NAMALWA (cell line): Measurements from ENCODE around the gene EPHB6.

Experiments
- DNase-seq: peaks from one replicate; pipeline ENCODE4 v3.0.0-alpha.2; 2015; ENCODE audit warnings: low spot score

The EPHB6 gene

GRCh38 chr7:142880876-142881505 is 26.1 kb downstream of the EPHB6 start:
- peak; percentile 78 for DNase-seq

GRCh38 chr7:142881586-142882337 is 26.9 kb downstream of the EPHB6 start:
- no peak for DNase-seq

- DNase-seq = no peak
These were observed 27.4 kb downstream of the EPHB6 start for GRCh38 chr7:142882338-142882678.

- no peak for DNase-seq
These were observed 28.3 kb downstream of the EPHB6 start for GRCh38 chr7:142883145-142883544.

- DNase-seq = no peak
These were observed 28.9 kb downstream of the EPHB6 start for GRCh38 chr7:142883571-142884285.

- no peak for DNase-seq
These were observed 29.4 kb downstream of the EPHB6 start for GRCh38 chr7:142884286-142884640.

- no peak for DNase-seq
These were observed 30.7 kb downstream of the EPHB6 start, which contains the start of gene TRPV6 for GRCh38 chr7:142885311-142886230. Gene TRPV6 (minus strand): TSS chr7:142885745.

GRCh38 chr7:142886866-142887265 is 32.0 kb downstream of the EPHB6 start:
- DNase-seq = no peak

- DNase-seq = no peak
These were observed 32.6 kb downstream of the EPHB6 start for GRCh38 chr7:142887282-142888015.

- no peak for DNase-seq
These were observed 34.9 kb downstream of the EPHB6 start for GRCh38 chr7:142889816-142890215.

- no peak for DNase-seq
These were observed 36.1 kb downstream of the EPHB6 start for GRCh38 chr7:142890874-142891485.

GRCh38 chr7:142891490-142892082 is 36.7 kb downstream of the EPHB6 start:
- no peak for DNase-seq

GRCh38 chr7:142892951-142893350 is 38.1 kb downstream of the EPHB6 start:
- DNase-seq = no peak

- DNase-seq = no peak
These were observed 39.5 kb downstream of the EPHB6 start for GRCh38 chr7:142894112-142894984.

- no peak for DNase-seq
These were observed 40.2 kb downstream of the EPHB6 start for GRCh38 chr7:142894985-142895593.

- DNase-seq = no peak
These were observed 41.3 kb downstream of the EPHB6 start for GRCh38 chr7:142896151-142896550.

GRCh38 chr7:142896741-142897379 is 42.0 kb downstream of the EPHB6 start:
- DNase-seq = no peak

GRCh38 chr7:142897691-142898090 is 42.8 kb downstream of the EPHB6 start:
- no peak for DNase-seq
